AG09309 (cell line): ENCODE data around the gene NPSR1.
"Not testable (repeated sequence)": the region's sequence is repeated elsewhere in the genome, so short reads cannot be mapped to it uniquely, and the experiment has no call there.

ENCODE experiments used
- DNase-seq: peaks from one replicate; pipeline ENCODE4 v3.0.0-alpha.2; 2010; ENCODE audit warnings: low read depth
- H3K4me3 ChIP-seq: 2 replicates; pipeline ENCODE4 v1.5.1; 2011; ENCODE audit warnings: mild to moderate bottlenecking, low read depth, low read length, moderate library complexity; ENCODE audit not compliant: control insufficient read depth
- CTCF ChIP-seq: IDR thresholded peaks from 2 replicates; pipeline ENCODE4 v1.5.1; 2011; ENCODE audit warnings: mild to moderate bottlenecking, low read depth, low read length, inconsistent platforms; ENCODE audit not compliant: insufficient read depth, control insufficient read depth; ENCODE audit errors: missing control alignments

NPSR1 gene

GRCh38 chr7:34657632-34658268, at the start of gene NPSR1:
Gene NPSR1, plus strand, starts transcription at chr7:34658218. Its CDS starts 195 bp downstream, at chr7:34658413.
- DNase-seq, result no peak
- TF ChIP-seq CTCF, result no peak
- H3K4me3 ChIP-seq, result no peak within 1 kb of the TSS

DNA sequence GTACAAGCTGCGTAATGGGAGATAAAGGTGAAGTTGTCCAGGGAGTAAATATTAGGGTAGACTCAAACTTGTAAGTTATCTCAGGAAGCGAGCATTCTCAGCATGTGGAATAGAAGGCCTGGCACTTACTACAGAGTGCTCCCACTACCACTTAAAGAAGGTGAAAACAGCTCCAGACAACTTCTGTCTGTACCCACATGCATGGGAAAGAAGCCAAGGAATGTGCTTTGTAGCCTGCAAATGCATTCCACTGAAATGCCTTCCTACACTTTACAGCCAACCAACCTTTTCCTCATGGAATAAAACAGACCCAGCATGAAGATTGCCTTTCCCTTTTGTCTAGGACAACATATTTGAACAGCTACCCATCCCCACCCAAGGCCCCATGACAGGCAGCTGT, 45.4 kb upstream of the NPSR1 start:
- no peak for DNase-seq

DNA sequence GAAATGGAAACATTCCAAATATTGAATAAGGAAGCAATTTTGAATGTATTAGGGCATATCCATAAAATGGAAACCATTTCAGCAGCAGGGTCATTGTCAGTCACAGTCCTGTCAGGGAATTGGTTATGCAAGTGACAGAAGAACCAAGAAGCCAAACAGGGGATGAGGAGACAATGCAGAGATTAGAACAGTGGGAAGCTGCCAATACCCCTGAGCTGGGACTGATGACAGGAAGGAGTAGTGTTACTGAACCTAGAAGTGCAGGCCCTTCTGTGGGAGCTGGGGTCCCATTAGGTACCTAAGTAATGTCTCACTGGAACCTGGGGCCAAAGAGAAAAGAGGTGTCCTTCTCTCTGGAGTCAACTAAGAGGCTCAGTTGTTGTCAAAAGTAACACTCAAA, 37.6 kb upstream of the NPSR1 start:
- no peak overlapping the region for H3K4me3 ChIP-seq
- no peak for TF ChIP-seq CTCF
- no peak for DNase-seq

More for the DNA sequence above, 45.4 kb upstream of the NPSR1 start:
- H3K4me3 ChIP-seq, result no peak overlapping the region
- no peak for TF ChIP-seq CTCF

DNA sequence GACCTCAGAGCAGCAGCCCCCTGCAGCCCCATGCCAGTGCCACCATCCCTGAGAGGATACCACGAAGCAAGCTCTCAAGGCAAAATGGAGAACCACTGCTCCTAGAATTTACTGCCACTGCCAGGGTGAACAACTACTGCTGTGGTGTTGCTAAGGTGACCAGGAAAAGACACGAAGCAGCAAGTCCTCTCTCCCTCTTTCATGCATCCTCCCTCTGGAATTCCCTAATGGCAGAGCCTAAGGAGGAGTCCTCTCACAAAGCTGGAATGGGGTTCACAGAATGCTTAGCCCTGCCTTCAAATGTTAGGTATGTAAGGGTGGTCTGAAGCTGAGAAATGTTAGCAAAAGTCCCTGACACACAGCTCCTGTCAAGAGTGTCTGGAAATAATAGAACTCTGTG, 35.8 kb upstream of the NPSR1 start:
- DNase-seq, result no peak
- no peak for TF ChIP-seq CTCF
- H3K4me3 ChIP-seq, result no peak overlapping the region

- no peak for DNase-seq
- H3K4me3 ChIP-seq, result no peak overlapping the region
- no peak for TF ChIP-seq CTCF
Measured at GRCh38 chr7:34622771-34623250, 35.2 kb upstream of the NPSR1 start.

DNA sequence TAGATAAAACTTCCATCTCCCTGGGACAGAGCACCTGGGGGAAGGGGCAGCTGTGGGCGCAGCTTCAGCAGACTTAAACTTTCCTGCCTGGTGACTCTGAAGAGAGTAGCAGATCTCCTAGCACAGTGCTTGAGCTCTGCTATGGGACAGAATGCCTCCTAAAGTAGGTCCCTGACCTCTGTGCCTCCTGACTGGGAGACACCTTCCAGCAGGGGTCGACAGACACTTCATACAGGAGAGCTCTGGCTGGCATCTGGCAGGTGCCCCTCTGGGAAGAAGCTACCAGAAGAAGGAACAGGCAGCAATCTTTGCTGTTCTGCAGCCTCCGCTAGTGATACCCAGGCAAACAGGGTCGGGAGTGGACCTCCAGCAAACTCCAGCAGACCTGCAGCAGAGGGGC, 29.4 kb upstream of the NPSR1 start:
- DNase-seq, H3K4me3 ChIP-seq: not testable (repeated sequence)

GRCh38 chr7:34652809-34653208, 5.2 kb upstream of the NPSR1 start:
- H3K4me3 ChIP-seq, result no peak overlapping the region
- TF ChIP-seq CTCF, result no peak
- DNase-seq, result no peak
